ENCODE measurements around the gene PLEKHH2. TPM values are rescaled to one million over a fixed set of nuclear protein-coding genes. Genes with fewer than 3 reads are reported as not detected.

The PLEKHH2 gene
- total and polyA plus RNA-seq, 10 donors = 0.91 to 21.9 (median 14.6) TPM

DNA sequence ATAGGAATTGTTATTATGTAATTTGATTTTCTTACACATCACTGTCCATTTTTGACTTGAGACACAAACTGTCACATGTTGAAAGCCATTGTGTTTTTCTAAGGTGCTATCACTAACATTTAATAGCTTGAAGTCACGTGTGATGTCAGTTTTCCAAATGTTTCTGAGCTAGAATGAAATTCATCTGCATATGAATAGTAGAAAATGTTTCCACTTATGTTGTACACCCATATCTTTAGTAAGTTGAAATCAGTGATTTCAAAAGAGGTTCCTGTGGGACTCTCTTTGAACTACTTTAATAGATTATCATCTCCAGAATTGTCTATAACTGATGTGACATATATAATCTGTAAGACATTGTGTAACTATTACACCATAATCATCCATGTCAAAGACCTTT is 173.8 kb downstream of the PLEKHH2 start:
- TF ChIP-seq POLR2AphosphoS5 (IDR thresholded peaks at IDR 0.05) = no peak
- no peak for TF ChIP-seq POLR2A (IDR thresholded peaks at IDR 0.05)
- TF ChIP-seq, protein P1, sequence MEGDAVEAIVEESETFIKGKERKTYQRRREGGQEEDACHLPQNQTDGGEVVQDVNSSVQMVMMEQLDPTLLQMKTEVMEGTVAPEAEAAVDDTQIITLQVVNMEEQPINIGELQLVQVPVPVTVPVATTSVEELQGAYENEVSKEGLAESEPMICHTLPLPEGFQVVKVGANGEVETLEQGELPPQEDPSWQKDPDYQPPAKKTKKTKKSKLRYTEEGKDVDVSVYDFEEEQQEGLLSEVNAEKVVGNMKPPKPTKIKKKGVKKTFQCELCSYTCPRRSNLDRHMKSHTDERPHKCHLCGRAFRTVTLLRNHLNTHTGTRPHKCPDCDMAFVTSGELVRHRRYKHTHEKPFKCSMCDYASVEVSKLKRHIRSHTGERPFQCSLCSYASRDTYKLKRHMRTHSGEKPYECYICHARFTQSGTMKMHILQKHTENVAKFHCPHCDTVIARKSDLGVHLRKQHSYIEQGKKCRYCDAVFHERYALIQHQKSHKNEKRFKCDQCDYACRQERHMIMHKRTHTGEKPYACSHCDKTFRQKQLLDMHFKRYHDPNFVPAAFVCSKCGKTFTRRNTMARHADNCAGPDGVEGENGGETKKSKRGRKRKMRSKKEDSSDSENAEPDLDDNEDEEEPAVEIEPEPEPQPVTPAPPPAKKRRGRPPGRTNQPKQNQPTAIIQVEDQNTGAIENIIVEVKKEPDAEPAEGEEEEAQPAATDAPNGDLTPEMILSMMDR (IDR thresholded peaks at IDR 0.05 in 8 of 11, conservative IDR thresholded peaks at IDR 0.05 in 3 of 11) = no peak
- Histone ChIP-seq H3K27me3 (replicated peaks in 1 of 7) (no peaks in the 10 kb centered on the region), H3K9me3 (no peaks in the 10 kb centered on the region), H3K4me1 (no peaks in the 10 kb centered on the region), H3K36me3 (peaks cover 0 to 38% (median 2%) of the 10 kb centered on the region in 6 donors), H3K27ac (no peak overlapping the region), H3K4me3 (no peak overlapping the region)
- no peak for DNase-seq
- WGBS, 5 donors = 69 to 93% (median 76%) methylated on average over 1 of the region's 1 CpG
- intact Hi-C loops (cut with DNase I; ENCODE audit: low total_unique reads) = no loop called here

DNA sequence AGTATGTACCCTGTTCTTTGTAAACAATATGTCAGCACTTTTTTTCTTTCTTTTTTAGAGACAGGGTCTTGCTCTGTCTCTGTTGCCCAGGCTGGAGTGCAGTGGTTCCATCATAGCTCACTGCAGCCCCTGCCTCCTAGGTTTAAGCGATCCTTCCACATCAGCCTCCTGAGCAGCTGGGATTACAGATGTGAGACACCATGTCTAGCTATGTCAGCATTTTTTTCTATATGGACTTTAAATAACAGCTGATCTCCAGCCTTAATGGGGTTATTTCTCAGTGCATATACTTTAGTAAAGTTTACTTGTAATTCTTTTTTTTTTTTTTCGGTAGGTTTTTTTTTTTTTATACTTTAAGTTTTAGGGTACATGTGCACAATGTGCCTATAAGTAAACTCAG is 174.9 kb downstream of the PLEKHH2 start:
- whole genome bisulfite sequencing, 5 donors = 67 to 97% (median 82%) methylated on average over 2 of the region's 2 CpGs
- intact Hi-C loops (cut with DNase I; ENCODE audit: low total_unique reads) = no loop called here
- TF ChIP-seq POLR2A (IDR thresholded peaks at IDR 0.05) = no peak
- TF ChIP-seq, protein P1 (IDR thresholded peaks at IDR 0.05 in 8 of 11, conservative IDR thresholded peaks at IDR 0.05 in 3 of 11) = no peak
- TF ChIP-seq POLR2AphosphoS5 (IDR thresholded peaks at IDR 0.05) = no peak
- Histone ChIP-seq H3K9me3 (no peaks in the 10 kb centered on the region), H3K27ac (no peak overlapping the region), H3K27me3 (replicated peaks in 1 of 7) (no peaks in the 10 kb centered on the region), H3K4me1 (no peaks in the 10 kb centered on the region), H3K36me3 (peaks cover 0 to 32% (median 0%) of the 10 kb centered on the region in 6 donors), H3K4me3 (no peak overlapping the region)
- no peak for DNase-seq

DNA sequence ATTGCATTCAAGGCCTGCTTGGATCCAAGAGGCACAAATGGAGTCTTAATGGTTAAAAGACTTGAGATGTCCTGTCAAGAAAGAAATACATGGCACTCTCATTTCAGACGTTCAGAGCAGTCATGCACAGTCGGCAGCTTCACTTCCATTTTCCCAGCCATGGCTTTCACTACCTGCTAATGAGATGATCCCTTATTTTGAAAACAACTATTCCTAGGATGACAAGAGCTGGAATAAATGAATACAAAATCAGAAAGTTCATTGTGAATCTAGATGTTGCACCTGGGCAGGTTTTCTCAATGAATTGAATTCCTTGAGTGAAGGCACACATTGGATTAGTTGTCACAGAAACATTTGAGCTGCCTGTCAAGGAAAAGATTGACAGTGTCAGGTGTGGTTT is 175.9 kb downstream of the PLEKHH2 start:
- WGBS, 5 donors = 58 to 80% (median 72%) methylated on average over 2 of the region's 2 CpGs
- TF ChIP-seq POLR2AphosphoS5 (IDR thresholded peaks at IDR 0.05) (no peak), POLR2A (IDR thresholded peaks at IDR 0.05) (no peak)
- TF ChIP-seq, protein P1 (IDR thresholded peaks at IDR 0.05 in 8 of 11, conservative IDR thresholded peaks at IDR 0.05 in 3 of 11) = no peak
- intact Hi-C loops (cut with DNase I; ENCODE audit: low total_unique reads) = no loop called here
- Histone ChIP-seq H3K4me3 (no peak overlapping the region), H3K9me3 (no peaks in the 10 kb centered on the region), H3K36me3 (peaks cover 0 to 28% (median 0%) of the 10 kb centered on the region in 6 donors), H3K27me3 (replicated peaks in 1 of 7) (no peaks in the 10 kb centered on the region), H3K4me1 (no peaks in the 10 kb centered on the region), H3K27ac (no peak overlapping the region)
- DNase-seq = no peak

DNA sequence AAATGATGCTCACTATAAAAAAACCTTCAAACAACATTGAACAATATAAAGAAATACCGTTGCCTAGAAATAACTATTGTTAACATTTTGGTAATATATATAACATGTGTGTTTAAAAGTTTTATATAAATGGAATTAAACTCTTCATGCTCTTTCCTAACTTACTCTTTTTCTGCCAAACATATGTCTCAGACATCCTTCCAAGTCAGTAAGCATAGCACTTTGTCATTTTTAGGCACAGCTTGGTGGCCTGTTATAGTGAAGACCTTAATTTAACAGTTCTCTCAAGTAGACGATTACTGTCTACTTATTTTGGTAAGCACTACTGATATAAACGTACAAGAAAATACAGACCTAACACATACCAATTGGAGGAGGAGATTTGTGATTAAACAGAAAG is 177.7 kb downstream of the PLEKHH2 start:
- peaks cover 0 to 9% (median 0%) of the 10 kb centered on the region in 6 donors for H3K4me1 ChIP-seq
- TF ChIP-seq POLR2AphosphoS5 (IDR thresholded peaks at IDR 0.05) = no peak
- TF ChIP-seq, protein P1 (IDR thresholded peaks at IDR 0.05 in 8 of 11, conservative IDR thresholded peaks at IDR 0.05 in 3 of 11) = no peak
- TF ChIP-seq POLR2A (IDR thresholded peaks at IDR 0.05) = no peak
- intact Hi-C loops (cut with DNase I; ENCODE audit: low total_unique reads) = no loop called here
- H3K9me3 ChIP-seq = no peaks in the 10 kb centered on the region
- H3K4me3 ChIP-seq = no peak overlapping the region
- H3K27ac ChIP-seq = no peak overlapping the region
- no peak for DNase-seq
- peaks cover 0 to 18% (median 0%) of the 10 kb centered on the region in 6 donors for H3K36me3 ChIP-seq
- H3K27me3 ChIP-seq (replicated peaks in 1 of 7) = no peaks in the 10 kb centered on the region
- WGBS, 5 donors = 88 to 93% (median 91%) methylated on average over 3 of the region's 3 CpGs

Small RNAs within 50 kb of the gene (small RNA-seq; reads per million reads assigned to genes)
- gene RF00019 = 0 reads per million in 4 donors
- gene RN7SKP66 = 0 reads per million in 4 donors

Other genes starting within 250 kb of the PLEKHH2 start
- 10 to 100 TPM; 37.0 to 51.3 (median 43.5) TPM for gene THADA, start 41.2 kb upstream of the PLEKHH2 start, total RNA-seq
- gene THADA, start 41.2 kb upstream of the PLEKHH2 start, polyA plus RNA-seq = 10 to 100 TPM; 14.2 to 16.2 (median 15.5) TPM
- under 1 TPM in 6 of 7 donors, not detected in 1; 0.37 to 0.85 (median 0.65) TPM for gene C1GALT1C1L, start 39.2 kb downstream of the PLEKHH2 start, total RNA-seq
- under 1 TPM; 0.10 to 0.55 (median 0.28) TPM for gene C1GALT1C1L, start 39.2 kb downstream of the PLEKHH2 start, polyA plus RNA-seq
- 10 to 100 TPM in 6 of 7 donors, 1 to 10 TPM in 1; 8.5 to 32.4 (median 21.6) TPM for gene DYNC2LI1, start 136.8 kb downstream of the PLEKHH2 start, total RNA-seq
- 10 to 100 TPM in 2 of 3 donors, 1 to 10 TPM in 1; 9.6 to 13.4 (median 11.4) TPM for gene DYNC2LI1, start 136.8 kb downstream of the PLEKHH2 start, polyA plus RNA-seq
- gene ABCG5, start 201.6 kb downstream of the PLEKHH2 start, total RNA-seq = under 1 TPM in 3 of 7 donors, not detected in 4; 0.24 to 0.37 (median 0.26) TPM
- under 1 TPM in 1 of 3 donors, not detected in 2; 0.05 TPM for gene ABCG5, start 201.6 kb downstream of the PLEKHH2 start, polyA plus RNA-seq
- under 1 TPM in 3 of 7 donors, not detected in 4; 0.20 to 0.46 (median 0.23) TPM for gene ABCG8, start 201.7 kb downstream of the PLEKHH2 start, total RNA-seq
- gene ABCG8, start 201.7 kb downstream of the PLEKHH2 start, polyA plus RNA-seq = under 1 TPM in 2 of 3 donors, not detected in 1; 0.02 to 0.03 TPM